Measurements from ENCODE around the gene ELF1. TPM values are rescaled to one million over a fixed set of nuclear protein-coding genes. Genes with fewer than 3 reads are reported as not detected.

The ELF1 gene
- total RNA-seq, 2 experiments from 2014 or later, result 159 to 169 TPM

DNA sequence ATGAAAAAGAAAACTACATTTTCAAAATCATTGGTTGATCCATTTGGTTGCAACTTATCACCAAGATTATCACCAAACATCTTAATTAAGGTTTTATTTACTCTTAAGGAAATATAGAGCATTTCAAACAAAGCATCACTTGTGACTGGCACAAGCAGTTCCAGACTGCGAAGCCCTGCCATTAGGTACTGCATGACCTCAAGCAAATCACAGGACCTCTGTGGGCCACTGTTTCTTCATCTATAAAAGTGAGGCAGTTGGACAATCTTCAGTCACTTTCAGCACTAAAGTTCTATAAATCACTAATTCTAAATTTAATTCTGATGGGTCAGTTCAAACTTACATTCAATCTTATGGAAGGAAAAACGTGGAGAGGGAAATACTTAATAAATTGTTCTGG lies 2.0 kb downstream of the ELF1 start:
- ChIA-PET CTCF (interaction anchor here (1.2 to 6.0 kb wide), 6 partner anchors 9 to 43 kb away, joined by 3 to 41 read pairs (median 12); partner anchors contain the start of gene WBP4), POLR2A (interaction anchor here (0.8 to 17.6 kb wide), 9 partner anchors 10 to 352 kb away, joined by 3 to 445 read pairs (median 28); partner anchors contain the start of gene WBP4)
- Mint-ChIP-seq H3K27me3 (no peaks in the 10 kb centered on the region), H3K4me3 (peak overlapping the region; percentile 80), H3K9me3 (no peaks in the 10 kb centered on the region), H3K4me1 (peaks cover 51% of the 10 kb centered on the region), H3K36me3 (ENCODE audit: low read depth) (peaks cover 48% of the 10 kb centered on the region), H3K27ac (peak overlapping the region; percentile 88)
- DNase-seq, result peak; percentile 41

- peaks cover 53% of the 10 kb centered on the region for H3K36me3 Mint-ChIP-seq (ENCODE audit: low read depth)
- H3K4me3 Mint-ChIP-seq, result peak overlapping the region; percentile 80
- ChIA-PET POLR2A (interaction anchor here (1.2 to 17.6 kb wide), 7 partner anchors 9 to 40 kb away, joined by 7 to 445 read pairs (median 128); partner anchors contain the start of gene WBP4), CTCF (interaction anchor here (1.1 to 5.7 kb wide), 3 partner anchors 35 to 44 kb away, joined by 4 to 41 read pairs (median 10); no protein-coding TSS in a partner anchor)
- peaks cover 54% of the 10 kb centered on the region for H3K4me1 Mint-ChIP-seq
- no peak for DNase-seq
- H3K27me3 Mint-ChIP-seq, result no peaks in the 10 kb centered on the region
- H3K27ac Mint-ChIP-seq, result peak overlapping the region; percentile 69
- no peaks in the 10 kb centered on the region for H3K9me3 Mint-ChIP-seq
Measured at GRCh38 chr13:41015920-41016319, 3.2 kb downstream of the ELF1 start.

- Mint-ChIP-seq H3K4me1 (peaks cover 51% of the 10 kb centered on the region), H3K27ac (peak overlapping the region; percentile 62), H3K9me3 (no peaks in the 10 kb centered on the region), H3K27me3 (no peaks in the 10 kb centered on the region), H3K4me3 (peak overlapping the region; percentile 80), H3K36me3 (ENCODE audit: low read depth) (peaks cover 54% of the 10 kb centered on the region)
- CTCF ChIA-PET, result interaction anchor here (1.3 to 2.4 kb wide), 5 partner anchors 11 to 92 kb away, joined by 3 to 10 read pairs (median 8); no protein-coding TSS in a partner anchor
- DNase-seq, result no peak
- POLR2A ChIA-PET, result interaction anchor here (0.9 to 17.6 kb wide), 8 partner anchors 7 to 42 kb away, joined by 3 to 445 read pairs (median 69); partner anchors contain the start of gene WBP4
Measured at GRCh38 chr13:41013835-41014234, 5.3 kb downstream of the ELF1 start.

DNA sequence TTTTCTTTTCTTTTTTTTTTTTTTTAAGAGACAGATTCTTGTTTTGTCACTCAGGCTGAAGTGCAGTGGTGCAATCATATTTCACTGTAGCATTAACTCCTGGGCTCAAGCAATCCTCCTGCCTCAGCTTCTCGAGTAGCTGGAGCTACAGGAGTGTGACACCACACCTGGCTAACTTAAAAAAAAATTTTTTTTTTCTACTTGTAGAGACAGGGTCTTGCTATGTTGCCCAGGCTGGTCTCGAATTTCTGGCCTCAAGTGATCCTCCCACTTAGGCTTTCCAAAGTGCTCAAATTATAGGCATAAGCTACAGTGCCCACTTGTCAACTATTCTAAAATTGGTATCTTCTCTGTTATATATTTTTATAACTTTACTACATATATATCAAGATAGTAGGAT lies 6.6 kb downstream of the ELF1 start:
- POLR2A ChIA-PET, result interaction anchor here (1.1 to 17.6 kb wide), 5 partner anchors 11 to 43 kb away, joined by 3 to 445 read pairs (median 10); partner anchors contain the start of gene WBP4
- H3K27ac Mint-ChIP-seq, result no peak overlapping the region

GRCh38 chr13:41011382-41011956 lies 7.6 kb downstream of the ELF1 start:
- Mint-ChIP-seq H3K9me3 (no peaks in the 10 kb centered on the region), H3K36me3 (ENCODE audit: low read depth) (peaks cover 51% of the 10 kb centered on the region), H3K27ac (peak overlapping the region; percentile 38), H3K4me3 (peak overlapping the region; percentile 27), H3K27me3 (no peaks in the 10 kb centered on the region), H3K4me1 (peaks cover 70% of the 10 kb centered on the region)
- ChIA-PET POLR2A (interaction anchor here (0.7 to 17.6 kb wide), 5 partner anchors 25 to 1455 kb away, joined by 3 to 445 read pairs (median 10); partner anchors contain the start of gene WBP4), CTCF (interaction anchor here (1.0 to 2.0 kb wide), 3 partner anchors 25 to 39 kb away, joined by 3 to 4 read pairs (median 3); no protein-coding TSS in a partner anchor)
- no peak for DNase-seq

More for the DNA sequence above, 6.6 kb downstream of the ELF1 start:
- Mint-ChIP-seq H3K4me3 (no peak overlapping the region), H3K4me1 (peaks cover 63% of the 10 kb centered on the region), H3K27me3 (no peaks in the 10 kb centered on the region), H3K36me3 (ENCODE audit: low read depth) (peaks cover 55% of the 10 kb centered on the region), H3K9me3 (no peaks in the 10 kb centered on the region)
- DNase-seq, result no peak
- CTCF ChIA-PET, result interaction anchor here (0.7 to 2.0 kb wide), 6 partner anchors 17 to 47 kb away, joined by 3 to 7 read pairs (median 3); no protein-coding TSS in a partner anchor

DNA sequence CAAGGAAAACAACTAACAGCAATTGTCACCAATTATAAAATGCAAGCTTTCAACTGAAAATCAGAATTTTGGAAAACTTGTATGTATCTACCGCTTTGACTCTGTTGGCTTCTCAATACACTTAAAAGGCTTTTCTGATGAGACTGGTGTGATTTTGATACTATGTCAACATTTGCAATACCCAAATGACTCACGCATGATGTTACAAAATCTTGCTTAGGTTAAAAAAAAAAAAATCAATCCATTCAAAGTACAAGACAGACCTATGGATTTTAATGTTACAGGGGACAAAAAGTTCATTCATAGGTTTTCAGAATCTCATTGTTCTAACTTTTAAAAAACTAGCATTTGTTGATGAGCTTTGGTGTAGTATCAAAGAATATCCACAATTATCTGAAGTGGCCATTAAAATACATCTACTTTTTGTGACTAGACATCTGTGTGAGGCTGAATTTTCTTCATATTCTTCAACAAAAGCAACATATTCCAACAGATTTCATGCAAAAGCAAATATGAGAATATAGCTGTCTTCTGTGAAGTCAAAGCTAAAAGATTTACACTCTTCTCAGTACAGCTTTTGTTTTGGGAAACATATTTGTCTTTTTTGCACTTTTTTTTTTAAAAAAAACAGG lies 10.7 kb downstream of the ELF1 start:
- Mint-ChIP-seq H3K27ac (peak overlapping the region; percentile 73), H3K9me3 (no peaks in the 10 kb centered on the region), H3K4me1 (peaks cover 73% of the 10 kb centered on the region), H3K4me3 (peak overlapping the region; percentile 30), H3K27me3 (no peaks in the 10 kb centered on the region), H3K36me3 (ENCODE audit: low read depth) (peaks cover 45% of the 10 kb centered on the region)
- POLR2A ChIA-PET, result interaction anchor here (1.0 to 17.6 kb wide), 9 partner anchors 9 to 51 kb away, joined by 3 to 445 read pairs (median 7); partner anchors contain the start of gene ELF1
- CTCF ChIA-PET, result interaction anchor here (0.9 to 1.9 kb wide), 5 partner anchors 9 to 214 kb away, joined by 3 to 11 read pairs (median 6); partner anchors contain the start of genes ELF1 and WBP4
- DNase-seq, result no peak

DNA sequence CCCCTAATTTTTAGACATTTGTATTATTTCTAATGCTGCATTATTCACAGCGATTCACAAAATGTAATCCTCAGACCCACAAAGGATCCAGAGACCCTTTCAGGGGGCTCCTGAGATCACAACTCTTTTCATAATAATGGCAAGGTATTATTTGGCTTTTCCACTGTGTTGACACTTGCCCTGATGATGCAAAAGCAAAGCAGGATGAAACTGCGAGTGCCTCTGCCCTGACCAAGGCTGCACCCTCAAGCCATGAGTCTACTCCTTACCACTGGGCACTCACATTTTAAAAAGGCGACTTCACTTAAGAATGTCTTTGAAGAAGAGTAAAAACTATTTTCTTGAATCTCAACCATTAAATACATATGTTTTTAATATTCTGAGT lies 11.4 kb downstream of the ELF1 start:
- CTCF ChIA-PET, result interaction anchor here (0.9 to 2.2 kb wide), 4 partner anchors 10 to 53 kb away, joined by 3 to 11 read pairs (median 8); partner anchors contain the start of genes ELF1 and WBP4
- H3K9me3 Mint-ChIP-seq, result no peaks in the 10 kb centered on the region
- DNase-seq, result peak; percentile 30
- peak overlapping the region; percentile 74 for H3K4me3 Mint-ChIP-seq
- no peaks in the 10 kb centered on the region for H3K27me3 Mint-ChIP-seq
- peak overlapping the region; percentile 73 for H3K27ac Mint-ChIP-seq
- H3K4me1 Mint-ChIP-seq, result peaks cover 71% of the 10 kb centered on the region
- POLR2A ChIA-PET, result interaction anchor here (0.7 to 17.6 kb wide), 8 partner anchors 10 to 53 kb away, joined by 3 to 445 read pairs (median 10); partner anchors contain the start of genes ELF1 and WBP4
- H3K36me3 Mint-ChIP-seq (ENCODE audit: low read depth), result peaks cover 39% of the 10 kb centered on the region

GRCh38 chr13:41006978-41007743 lies 12.0 kb downstream of the ELF1 start:
- no peaks in the 10 kb centered on the region for H3K27me3 Mint-ChIP-seq
- peaks cover 71% of the 10 kb centered on the region for H3K4me1 Mint-ChIP-seq
- ChIA-PET POLR2A (interaction anchor here (0.7 to 17.6 kb wide), 7 partner anchors 11 to 53 kb away, joined by 3 to 445 read pairs (median 17); partner anchors contain the start of genes ELF1 and WBP4), CTCF (interaction anchor here (1.8 to 2.2 kb wide), 2 partner anchors 11 to 21 kb away, joined by 6 to 11 read pairs; partner anchors contain the start of gene ELF1)
- peak overlapping the region; percentile 86 for H3K27ac Mint-ChIP-seq
- peak overlapping the region; percentile 74 for H3K4me3 Mint-ChIP-seq
- no peak for DNase-seq
- H3K36me3 Mint-ChIP-seq (ENCODE audit: low read depth), result peaks cover 37% of the 10 kb centered on the region
- H3K9me3 Mint-ChIP-seq, result no peaks in the 10 kb centered on the region

DNA sequence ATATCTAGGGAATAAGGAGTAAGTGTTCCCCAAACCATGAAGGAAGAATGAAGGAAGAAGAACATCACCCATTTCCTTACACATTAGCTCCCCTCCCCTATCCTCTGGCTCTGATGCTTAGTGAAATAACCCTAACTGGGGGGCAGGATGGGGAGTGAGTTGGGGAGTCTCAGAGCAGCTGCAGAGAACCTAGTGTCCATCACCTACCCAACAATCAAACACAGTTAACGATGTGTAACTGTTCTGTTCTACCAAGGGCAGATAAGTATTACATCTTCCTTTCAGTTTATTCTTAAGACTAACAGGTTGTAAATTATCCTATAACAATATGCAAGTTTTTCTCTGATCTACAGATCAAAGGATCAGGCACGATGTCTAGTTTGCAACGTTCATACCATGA lies 12.8 kb downstream of the ELF1 start:
- peak overlapping the region; percentile 95 for H3K27ac Mint-ChIP-seq
- ChIA-PET POLR2A (interaction anchor here (1.6 to 17.6 kb wide), 6 partner anchors 10 to 60 kb away, joined by 3 to 445 read pairs (median 42); partner anchors contain the start of genes ELF1 and WBP4), CTCF (interaction anchor here (2.2 kb wide), 1 partner anchor 20 kb away, joined by 6 read pairs; no protein-coding TSS in a partner anchor)
- H3K36me3 Mint-ChIP-seq (ENCODE audit: low read depth), result peaks cover 37% of the 10 kb centered on the region
- H3K27me3 Mint-ChIP-seq, result no peaks in the 10 kb centered on the region
- peaks cover 71% of the 10 kb centered on the region for H3K4me1 Mint-ChIP-seq
- no peak for DNase-seq
- no peaks in the 10 kb centered on the region for H3K9me3 Mint-ChIP-seq
- peak overlapping the region; percentile 55 for H3K4me3 Mint-ChIP-seq

GRCh38 chr13:41005704-41006103 lies 13.4 kb downstream of the ELF1 start:
- DNase-seq, result no peak
- Mint-ChIP-seq H3K27ac (peak overlapping the region; percentile 95), H3K27me3 (no peaks in the 10 kb centered on the region), H3K4me3 (peak overlapping the region; percentile 55), H3K4me1 (peaks cover 69% of the 10 kb centered on the region), H3K9me3 (no peaks in the 10 kb centered on the region), H3K36me3 (ENCODE audit: low read depth) (peaks cover 36% of the 10 kb centered on the region)
- ChIA-PET POLR2A (interaction anchor here (1.6 to 17.6 kb wide), 6 partner anchors 9 to 59 kb away, joined by 3 to 445 read pairs (median 42); partner anchors contain the start of genes ELF1 and WBP4), CTCF (interaction anchor here (1.0 to 2.2 kb wide), 2 partner anchors 20 to 24 kb away, joined by 3 to 6 read pairs; no protein-coding TSS in a partner anchor)

DNA sequence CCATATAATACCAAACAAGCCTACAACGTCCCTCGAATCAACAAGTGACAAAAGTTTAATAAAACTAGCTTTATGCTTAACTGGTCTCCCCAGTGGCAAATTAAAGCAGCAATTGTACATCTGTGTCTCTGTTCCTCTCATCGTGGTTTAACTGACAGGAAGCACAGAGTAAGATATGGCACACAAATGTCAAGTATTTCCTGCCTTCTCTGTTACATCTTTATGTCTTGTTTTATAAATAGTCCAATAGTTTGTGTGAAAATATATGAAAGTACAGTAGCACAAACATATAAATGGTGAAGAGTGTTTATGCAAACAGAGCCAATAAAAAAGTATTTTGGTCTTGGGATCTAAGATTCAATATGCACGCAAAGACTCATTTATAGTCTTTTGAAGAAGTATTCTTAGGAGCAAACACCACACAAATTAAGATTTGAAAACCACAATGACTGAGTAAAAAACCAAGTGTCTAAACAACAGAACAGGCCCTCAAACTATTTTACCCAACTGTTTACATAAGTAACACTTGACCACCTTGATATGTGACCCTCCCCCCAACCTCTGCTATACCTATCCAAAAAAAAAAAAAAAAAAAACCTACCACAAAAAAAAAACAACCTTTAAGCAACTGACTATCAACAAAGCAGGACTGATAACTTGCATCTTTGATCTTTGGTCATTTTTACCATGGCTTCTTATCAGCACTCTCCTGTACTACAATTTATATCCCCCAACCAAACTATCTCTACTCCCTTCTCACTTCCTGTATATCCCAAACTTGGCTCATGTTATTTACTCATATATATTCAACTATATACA lies 14.0 kb downstream of the ELF1 start:
- H3K9me3 Mint-ChIP-seq, result no peaks in the 10 kb centered on the region
- no peak for DNase-seq
- ChIA-PET POLR2A (interaction anchor here (0.6 to 17.6 kb wide), 8 partner anchors 9 to 58 kb away, joined by 3 to 445 read pairs (median 15); partner anchors contain the start of genes ELF1 and WBP4), CTCF (interaction anchor here (1.0 kb wide), 2 partner anchors 11 to 23 kb away, joined by 3 read pairs; no protein-coding TSS in a partner anchor)
- no peaks in the 10 kb centered on the region for H3K27me3 Mint-ChIP-seq
- peaks cover 39% of the 10 kb centered on the region for H3K36me3 Mint-ChIP-seq (ENCODE audit: low read depth)
- H3K4me1 Mint-ChIP-seq, result peaks cover 71% of the 10 kb centered on the region
- H3K4me3 Mint-ChIP-seq, result peak overlapping the region; percentile 55
- H3K27ac Mint-ChIP-seq, result peak overlapping the region; percentile 95

Measured in activated CD4-positive, alpha-beta memory T cell treated with anti-CD3 and anti-CD28 coated beads, Interleukin-2, amount 10 ng/mL, durations not matched to agents 7 days and 5 days (primary cell).